RWPE2 (cell line): ENCODE results near the gene MGMT.

Source experiments
- ATAC-seq: fragments of 200-7000 bp; cut with Tn5 transposase; 3 replicates; pipeline ENCODE4 v1.9.1; 2021; ENCODE audit warnings: low read depth
- DNase-seq: peaks from one replicate; pipeline ENCODE4 v3.0.0-alpha.2; 2020; ENCODE audit warnings: low spot score
- H3K27ac ChIP-seq: fragments of 450-650 bp; 2 replicates; pipeline ENCODE4 v1.5.1; 2017; ENCODE audit warnings: mild to moderate bottlenecking; ENCODE audit not compliant: poor library complexity, severe bottlenecking
- H3K27me3 ChIP-seq: fragments of 250-450 bp; sonication (Bioruptor Pico); 2 replicates; pipeline ENCODE4 v1.5.1; 2021; ENCODE audit warnings: mild to moderate bottlenecking, moderate library complexity; ENCODE audit not compliant: insufficient read depth, poor library complexity, severe bottlenecking
- H3K36me3 ChIP-seq: fragments of 250-450 bp; sonication (Bioruptor Pico); 2 replicates; pipeline ENCODE4 v1.5.1; 2020; ENCODE audit warnings: low read depth, mild to moderate bottlenecking, moderate library complexity
- H3K4me1 ChIP-seq: fragments of 250-450 bp; sonication (Bioruptor Pico); 2 replicates; pipeline ENCODE4 v1.5.1; 2021; ENCODE audit warnings: mild to moderate bottlenecking, moderate library complexity; ENCODE audit not compliant: insufficient read depth, poor library complexity, severe bottlenecking
- H3K4me3 ChIP-seq: fragments of 250-450 bp; sonication (Bioruptor Pico); 2 replicates; pipeline ENCODE4 v1.5.1; 2021; ENCODE audit warnings: mild to moderate bottlenecking, moderate library complexity; ENCODE audit not compliant: severe bottlenecking
- H3K9me3 ChIP-seq: fragments of 250-450 bp; sonication (Bioruptor Pico); 2 replicates; pipeline ENCODE4 v1.5.1; 2021; ENCODE audit warnings: mild to moderate bottlenecking, moderate library complexity; ENCODE audit not compliant: severe bottlenecking
- CTCF ChIP-seq: fragments of 450-650 bp; IDR thresholded peaks from one replicate; pipeline ENCODE4 v1.5.1; 2017; ENCODE audit warnings: mild to moderate bottlenecking, moderate library complexity; ENCODE audit not compliant: poor library complexity, severe bottlenecking

The MGMT gene

GRCh38 chr10:129491123-129491734 is 24.2 kb downstream of the MGMT start:
- Histone ChIP-seq H3K36me3 (0 out of 2 replicates have a peak, but pooled peaks cover 2% of the 10 kb centered on the region), H3K27me3 (no peaks in the 10 kb centered on the region), H3K27ac (no peak overlapping the region), H3K9me3 (peaks cover 8% of the 10 kb centered on the region), H3K4me1 (no peaks in the 10 kb centered on the region), H3K4me3 (no peak overlapping the region)
- ATAC-seq (no peak), DNase-seq (no peak)
- no peak for TF ChIP-seq CTCF

GRCh38 chr10:129494176-129494575 is 27.1 kb downstream of the MGMT start:
- no peak for TF ChIP-seq CTCF
- peaks cover 8% of the 10 kb centered on the region for H3K9me3 ChIP-seq
- H3K4me1 ChIP-seq, result no peaks in the 10 kb centered on the region
- no peak for ATAC-seq
- no peak overlapping the region for H3K4me3 ChIP-seq
- H3K27me3 ChIP-seq, result no peaks in the 10 kb centered on the region
- DNase-seq, result no peak
- 0 out of 2 replicates have a peak, but pooled peaks cover 2% of the 10 kb centered on the region for H3K36me3 ChIP-seq
- H3K27ac ChIP-seq, result no peak overlapping the region

GRCh38 chr10:129494740-129495139 is 27.7 kb downstream of the MGMT start:
- TF ChIP-seq CTCF, result no peak
- Histone ChIP-seq H3K4me1 (no peaks in the 10 kb centered on the region), H3K27me3 (no peaks in the 10 kb centered on the region), H3K4me3 (no peak overlapping the region), H3K27ac (no peak overlapping the region), H3K9me3 (peaks cover 8% of the 10 kb centered on the region), H3K36me3 (0 out of 2 replicates have a peak, but pooled peaks cover 2% of the 10 kb centered on the region)
- no peak for DNase-seq
- ATAC-seq, result no peak

- TF ChIP-seq CTCF, result no peak
Observed at GRCh38 chr10:129495256-129495655, 28.2 kb downstream of the MGMT start.

GRCh38 chr10:129495698-129496097 is 28.7 kb downstream of the MGMT start:
- DNase-seq (no peak), ATAC-seq (no peak)
- H3K27ac ChIP-seq, result no peak overlapping the region
- no peaks in the 10 kb centered on the region for H3K27me3 ChIP-seq
- peaks cover 8% of the 10 kb centered on the region for H3K9me3 ChIP-seq
- 0 out of 2 replicates have a peak, but pooled peaks cover 2% of the 10 kb centered on the region for H3K36me3 ChIP-seq
- H3K4me1 ChIP-seq, result no peaks in the 10 kb centered on the region
- no peak for TF ChIP-seq CTCF
- no peak overlapping the region for H3K4me3 ChIP-seq

More at GRCh38 chr10:129495256-129495655, 28.2 kb downstream of the MGMT start:
- Histone ChIP-seq H3K4me1 (no peaks in the 10 kb centered on the region), H3K27me3 (no peaks in the 10 kb centered on the region), H3K9me3 (peaks cover 8% of the 10 kb centered on the region), H3K4me3 (no peak overlapping the region), H3K27ac (no peak overlapping the region), H3K36me3 (0 out of 2 replicates have a peak, but pooled peaks cover 2% of the 10 kb centered on the region)
- no peak for DNase-seq
- ATAC-seq, result no peak
